ENCODE results near the gene SMIM32. TPM values are rescaled to one million over a fixed set of nuclear protein-coding genes. Genes with fewer than 3 reads are reported as not detected.

Gene SMIM32
- total RNA-seq, 1 donor from 2014 or later = not detected

GRCh38 chr5:136199408-136199807 is 6.4 kb upstream of the SMIM32 start:
- Mint-ChIP-seq H3K27ac (ENCODE audit: unreplicated experiment) (no peak overlapping the region), H3K4me1 (ENCODE audit: unreplicated experiment) (peaks cover 3% of the 10 kb centered on the region), H3K36me3 (ENCODE audit: unreplicated experiment) (no peaks in the 10 kb centered on the region), H3K9me3 (ENCODE audit: unreplicated experiment) (no peaks in the 10 kb centered on the region), H3K27me3 (ENCODE audit: unreplicated experiment) (peaks cover 22% of the 10 kb centered on the region), H3K4me3 (ENCODE audit: unreplicated experiment) (no peak overlapping the region)
- DNase-seq (ENCODE audit: extremely low spot score, unreplicated experiment) = peak; percentile 62
- TF ChIP-seq CTCF (IDR thresholded peaks at IDR 0.05) = no peak

- Mint-ChIP-seq H3K27me3 (ENCODE audit: unreplicated experiment) (peaks cover 31% of the 10 kb centered on the region), H3K4me3 (ENCODE audit: unreplicated experiment) (no peak overlapping the region), H3K36me3 (ENCODE audit: unreplicated experiment) (no peaks in the 10 kb centered on the region), H3K27ac (ENCODE audit: unreplicated experiment) (no peak overlapping the region), H3K4me1 (ENCODE audit: unreplicated experiment) (peaks cover 3% of the 10 kb centered on the region), H3K9me3 (ENCODE audit: unreplicated experiment) (no peaks in the 10 kb centered on the region)
- no peak for TF ChIP-seq CTCF (IDR thresholded peaks at IDR 0.05)
- DNase-seq (ENCODE audit: extremely low spot score, unreplicated experiment) = no peak
Measured at GRCh38 chr5:136198453-136198852, 5.5 kb upstream of the SMIM32 start.

GRCh38 chr5:136197462-136198142 is 4.6 kb upstream of the SMIM32 start:
- peaks cover 29% of the 10 kb centered on the region for H3K27me3 Mint-ChIP-seq (ENCODE audit: unreplicated experiment)

GRCh38 chr5:136195971-136196820 is 3.2 kb upstream of the SMIM32 start:
- Mint-ChIP-seq H3K27ac (ENCODE audit: unreplicated experiment) (no peak overlapping the region), H3K9me3 (ENCODE audit: unreplicated experiment) (no peaks in the 10 kb centered on the region), H3K4me3 (ENCODE audit: unreplicated experiment) (no peak overlapping the region), H3K36me3 (ENCODE audit: unreplicated experiment) (no peaks in the 10 kb centered on the region), H3K27me3 (ENCODE audit: unreplicated experiment) (peaks cover 31% of the 10 kb centered on the region), H3K4me1 (ENCODE audit: unreplicated experiment) (peaks cover 12% of the 10 kb centered on the region)
- DNase-seq (ENCODE audit: extremely low spot score, unreplicated experiment) = no peak
- TF ChIP-seq CTCF (IDR thresholded peaks at IDR 0.05) = no peak

More at GRCh38 chr5:136197462-136198142, 4.6 kb upstream of the SMIM32 start:
- Mint-ChIP-seq H3K4me1 (ENCODE audit: unreplicated experiment) (peaks cover 2% of the 10 kb centered on the region), H3K4me3 (ENCODE audit: unreplicated experiment) (no peak overlapping the region), H3K36me3 (ENCODE audit: unreplicated experiment) (no peaks in the 10 kb centered on the region), H3K9me3 (ENCODE audit: unreplicated experiment) (no peaks in the 10 kb centered on the region), H3K27ac (ENCODE audit: unreplicated experiment) (no peak overlapping the region)
- DNase-seq (ENCODE audit: extremely low spot score, unreplicated experiment) = no peak
- no peak for TF ChIP-seq CTCF (IDR thresholded peaks at IDR 0.05)

- no peak for DNase-seq (ENCODE audit: extremely low spot score, unreplicated experiment)
- Mint-ChIP-seq H3K27me3 (ENCODE audit: unreplicated experiment) (peaks cover 31% of the 10 kb centered on the region), H3K36me3 (ENCODE audit: unreplicated experiment) (no peaks in the 10 kb centered on the region), H3K27ac (ENCODE audit: unreplicated experiment) (no peak overlapping the region), H3K9me3 (ENCODE audit: unreplicated experiment) (no peaks in the 10 kb centered on the region), H3K4me3 (ENCODE audit: unreplicated experiment) (no peak overlapping the region), H3K4me1 (ENCODE audit: unreplicated experiment) (peaks cover 13% of the 10 kb centered on the region)
- TF ChIP-seq CTCF (IDR thresholded peaks at IDR 0.05) = no peak
Measured at GRCh38 chr5:136194576-136194975, 1.6 kb upstream of the SMIM32 start.

Measured in osteocyte (in vitro differentiated cells).